ENCODE measurements around the gene TRNAU1AP. TPM values are rescaled to one million over a fixed set of nuclear protein-coding genes. Genes with fewer than 3 reads are reported as not detected.

The TRNAU1AP gene
- total and polyA plus RNA-seq, 10 of the 15 experiments (the other 5 are each of a cell fraction or from before 2014, with no cell fraction given): 24.3 to 67.0 (median 31.8) TPM

DNA sequence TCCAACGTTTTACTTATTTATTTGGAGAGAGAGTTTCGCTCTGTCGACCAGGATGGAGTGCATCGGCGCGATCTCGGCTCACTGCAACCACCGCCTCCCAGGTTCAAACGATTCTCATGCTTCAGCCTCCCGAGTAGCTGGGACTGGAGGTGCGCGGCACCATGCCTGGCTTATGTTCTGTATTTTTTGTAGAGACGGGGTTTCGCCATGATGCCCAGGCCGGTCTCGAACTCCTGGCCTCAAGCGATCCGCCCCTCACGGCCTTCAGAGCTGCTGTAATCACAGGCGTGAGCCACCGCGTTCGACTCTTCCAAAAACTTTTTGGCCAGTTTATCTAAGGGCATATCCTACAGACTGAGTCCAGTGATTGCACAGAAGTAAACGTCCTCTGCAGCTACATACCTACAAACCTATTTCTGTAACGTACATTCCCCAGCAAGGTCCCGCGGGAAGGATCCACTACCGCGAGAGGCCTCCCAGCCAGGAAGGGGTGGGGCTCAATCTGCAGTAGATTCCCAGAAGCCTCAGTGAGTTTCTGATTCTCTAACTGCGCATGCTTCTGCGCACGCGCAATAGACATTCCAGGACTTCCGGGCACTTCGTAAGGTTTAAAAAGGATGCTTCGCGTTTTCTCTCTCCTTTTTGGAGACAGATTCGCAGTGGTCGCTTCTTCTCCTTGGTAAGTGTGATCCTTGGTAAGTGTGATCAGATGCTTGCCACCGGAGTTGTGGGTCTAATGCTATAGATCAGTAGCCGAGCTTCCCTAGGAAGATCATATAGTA lies 47.3 kb upstream of the TRNAU1AP start, which contains the start of gene RCC1 (continued):
- TF ChIP-seq CUX1 (IDR thresholded peaks at IDR 0.05; ENCODE audit: insufficient replicate concordance, low read depth, low read length) (no peak), RAD21 (IDR thresholded peaks at IDR 0.05; ENCODE audit: insufficient read depth, low read depth, low read length) (no peak), EZH2 (IDR thresholded peaks at IDR 0.05; ENCODE audit: borderline replicate concordance, control insufficient read depth, low read depth, low read length) (no peak), NFXL1 (IDR thresholded peaks at IDR 0.05; ENCODE audit: borderline replicate concordance) (no peak), MYB (IDR thresholded peaks at IDR 0.05; ENCODE audit: borderline replicate concordance, low read depth, low read length) (no peak), RFX5 (IDR thresholded peaks at IDR 0.05; ENCODE audit: low read depth, low read length) (no peak), KLF5 (IDR thresholded peaks at IDR 0.05; ENCODE audit: partially characterized antibody) (no peak), CREM (IDR thresholded peaks at IDR 0.05; ENCODE audit: low read depth) (peak; percentile 60), GATAD2B (conservative IDR thresholded peaks at IDR 0.05; ENCODE audit: low read depth) (no peak; the same call in 1 of the 2 replicates), KAT2A (conservative IDR thresholded peaks at IDR 0.05; ENCODE audit: control insufficient read depth, low read depth, low read length) (no peak), BHLHE40 (IDR thresholded peaks at IDR 0.05; ENCODE audit: borderline replicate concordance in 1 of 2, low read depth in 2 of 2, low read length in 1 of 2) (no peak), SMAD5 (IDR thresholded peaks at IDR 0.05; ENCODE audit: low read depth) (peak; percentile 99), MXI1 (IDR thresholded peaks at IDR 0.05; ENCODE audit: low read depth, low read length) (peak; percentile 29; the same call in 1 of the 2 replicates), RBBP5 (conservative IDR thresholded peaks at IDR 0.05) (no peak), NR2C1 (IDR thresholded peaks at IDR 0.05) (no peak), NFIC (IDR thresholded peaks at IDR 0.05; ENCODE audit: low read depth, low read length) (no peak; the same call in none of the 2 replicates), RAD51 (IDR thresholded peaks at IDR 0.05) (no peak), EP300 (IDR thresholded peaks at IDR 0.05; ENCODE audit: borderline replicate concordance in 1 of 2, control insufficient read depth in 1 of 2, low read depth in 2 of 2, low read length in 2 of 2) (no peak), ZNF384 (IDR thresholded peaks at IDR 0.05; ENCODE audit: borderline replicate concordance, low read depth, low read length) (no peak), IRF4 (IDR thresholded peaks at IDR 0.05; ENCODE audit: low read depth, low read length) (no peak), SMARCA5 (IDR thresholded peaks at IDR 0.05) (0 out of 2 replicates have a peak, but pooled peaks have one; percentile 23), ETV6 (conservative IDR thresholded peaks at IDR 0.05 in 1 of 2, IDR thresholded peaks at IDR 0.05 in 1 of 2; ENCODE audit: borderline replicate concordance in 1 of 2, low read depth in 1 of 2) (no peak)
- TF ChIP-seq, protein P1, sequence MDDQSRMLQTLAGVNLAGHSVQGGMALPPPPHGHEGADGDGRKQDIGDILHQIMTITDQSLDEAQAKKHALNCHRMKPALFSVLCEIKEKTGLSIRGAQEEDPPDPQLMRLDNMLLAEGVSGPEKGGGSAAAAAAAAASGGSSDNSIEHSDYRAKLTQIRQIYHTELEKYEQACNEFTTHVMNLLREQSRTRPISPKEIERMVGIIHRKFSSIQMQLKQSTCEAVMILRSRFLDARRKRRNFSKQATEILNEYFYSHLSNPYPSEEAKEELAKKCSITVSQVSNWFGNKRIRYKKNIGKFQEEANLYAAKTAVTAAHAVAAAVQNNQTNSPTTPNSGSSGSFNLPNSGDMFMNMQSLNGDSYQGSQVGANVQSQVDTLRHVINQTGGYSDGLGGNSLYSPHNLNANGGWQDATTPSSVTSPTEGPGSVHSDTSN (IDR thresholded peaks at IDR 0.05; ENCODE audit: insufficient replicate concordance, low read depth, low read length): no peak

All from GM12878 (cell line).